Measurements from ENCODE around the gene FAM3D.

- TF ChIP-seq CTCF (IDR thresholded peaks at IDR 0.05 in 2 of 3, conservative IDR thresholded peaks at IDR 0.05 in 1 of 3; ENCODE audit: insufficient read depth in 2 of 3, low read depth in 1 of 3, low read length in 3 of 3) (no peak), CREB1 (IDR thresholded peaks at IDR 0.05) (no peak), CREB1 (CRISPR knock-in tag; IDR thresholded peaks at IDR 0.05) (no peak)
Observed at GRCh38 chr3:58627570-58627885, 39.0 kb downstream of the FAM3D start.

Measured in K562 (cell line).